Stimulated activated CD8-positive, alpha-beta memory T cell treated with anti-CD3 and anti-CD28 coated beads, Interleukin-7, amount 100 ng/mL, for 1 hour (primary cell): ENCODE results near the gene PLK1.
"Not testable (repeated sequence)": the region's sequence is repeated elsewhere in the genome, so short reads cannot be mapped to it uniquely, and the experiment has no call there.

Experiments used
- DNase-seq, 2 donors: peaks; one replicate each; pipeline ENCODE4 v3.0.0-alpha.2; 2020; ENCODE audit warnings: low read depth in 2 of 2

PLK1 gene

DNA sequence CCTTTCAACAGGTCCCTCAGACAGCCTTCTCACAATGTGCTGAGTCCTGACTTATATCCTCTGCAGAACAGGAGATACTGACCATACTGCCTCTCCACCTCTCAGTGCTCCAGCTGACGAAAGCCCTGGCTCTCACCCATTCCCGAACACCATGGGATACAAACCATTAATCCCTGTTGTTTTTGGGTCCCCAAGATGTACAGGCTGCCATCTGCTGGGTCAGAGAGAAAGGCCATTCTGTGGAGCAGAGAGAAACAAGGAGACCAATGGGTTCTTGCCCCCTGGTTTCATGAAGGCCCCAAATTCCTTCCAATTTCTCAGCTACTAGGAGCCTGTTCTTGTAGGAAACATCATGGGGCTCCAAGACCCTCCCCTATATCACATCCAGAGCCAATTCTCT, 31.3 kb downstream of the PLK1 start:
- no peak for DNase-seq

DNA sequence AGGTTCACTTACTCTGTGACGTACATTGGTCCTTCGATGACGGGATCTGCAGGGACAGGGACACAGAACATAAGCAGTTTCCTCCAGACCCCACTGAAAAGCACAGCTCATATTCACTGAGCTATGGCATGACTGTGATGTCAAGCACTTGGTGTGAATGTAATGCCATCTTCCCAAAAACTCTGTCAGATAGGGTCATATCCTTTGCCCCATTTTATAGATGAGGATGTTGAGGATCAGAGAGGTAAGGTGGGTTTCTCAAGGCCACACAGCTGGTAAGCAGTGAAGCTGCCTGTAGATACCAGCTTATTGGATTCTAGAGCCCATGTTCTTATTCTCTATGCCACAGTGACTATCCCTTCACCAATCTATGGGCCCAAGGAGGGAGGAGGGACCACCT, 31.8 kb downstream of the PLK1 start:
- DNase-seq = no peak

DNA sequence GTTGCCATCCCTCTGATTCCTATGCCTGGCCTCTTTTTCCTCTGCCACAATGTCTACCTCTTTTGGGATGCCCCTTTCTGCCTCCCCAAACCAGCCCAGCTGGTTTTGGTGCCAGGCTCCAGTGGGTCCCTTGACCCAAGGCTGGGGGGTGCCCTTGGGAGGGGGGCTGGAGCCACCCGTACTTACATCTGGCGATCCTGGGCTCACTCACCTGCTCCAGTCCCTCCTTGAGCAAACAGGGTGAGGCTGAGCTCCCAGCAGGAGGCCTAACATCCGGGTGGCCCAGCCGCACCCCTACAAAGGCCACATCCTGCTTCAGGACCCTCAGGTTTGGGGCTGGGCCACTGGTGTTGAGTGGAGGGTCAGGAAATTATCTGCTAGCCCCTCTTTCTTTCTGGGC, 33.1 kb downstream of the PLK1 start:
- DNase-seq = no peak

DNA sequence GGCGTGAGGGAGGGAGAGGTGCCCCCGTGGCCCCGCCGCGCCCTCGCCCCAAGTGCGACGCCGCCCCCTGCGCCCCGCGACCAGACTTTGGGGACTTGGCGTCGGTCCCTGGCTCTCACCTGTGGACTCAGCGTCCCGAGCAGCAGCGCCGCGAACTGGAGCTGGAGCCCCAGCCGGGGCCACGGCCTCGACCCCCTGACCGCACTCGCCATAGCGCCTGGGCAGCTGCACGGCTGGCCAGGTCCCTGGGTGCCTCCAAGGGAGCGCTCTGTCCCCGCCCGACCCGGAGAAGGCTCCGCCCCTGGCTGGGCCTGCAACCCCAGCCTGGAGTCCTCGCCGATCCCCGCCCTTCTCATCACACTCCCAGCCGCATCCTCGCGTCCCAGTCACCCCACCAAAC, 34.3 kb downstream of the PLK1 start, which contains the start of gene ERN2:
Gene ERN2 (minus strand): TSS at position 247 of the 400 bp plus-strand sequence. CDS start 35 bp downstream, at position 212.
- DNase-seq = no peak

DNA sequence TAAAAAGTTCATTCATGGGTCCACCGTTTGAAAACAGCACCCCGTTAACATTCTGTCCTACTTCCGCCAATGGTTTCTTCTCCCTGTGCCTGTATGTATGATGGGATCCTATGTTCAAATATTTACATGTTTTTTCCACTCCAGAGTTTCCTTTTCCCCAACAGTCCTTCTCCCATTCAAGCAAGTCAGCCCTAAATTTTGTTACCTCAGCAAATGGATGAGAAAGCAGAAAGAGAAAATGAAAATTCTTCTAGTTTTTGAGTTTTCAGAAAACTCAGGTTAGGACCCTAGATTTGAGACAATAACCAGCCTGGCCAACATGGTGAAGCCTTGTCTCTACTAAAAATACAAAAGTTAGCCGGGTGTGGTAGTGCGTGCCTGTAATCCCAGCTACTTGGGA, 37.8 kb downstream of the PLK1 start:
- DNase-seq = no peak

DNA sequence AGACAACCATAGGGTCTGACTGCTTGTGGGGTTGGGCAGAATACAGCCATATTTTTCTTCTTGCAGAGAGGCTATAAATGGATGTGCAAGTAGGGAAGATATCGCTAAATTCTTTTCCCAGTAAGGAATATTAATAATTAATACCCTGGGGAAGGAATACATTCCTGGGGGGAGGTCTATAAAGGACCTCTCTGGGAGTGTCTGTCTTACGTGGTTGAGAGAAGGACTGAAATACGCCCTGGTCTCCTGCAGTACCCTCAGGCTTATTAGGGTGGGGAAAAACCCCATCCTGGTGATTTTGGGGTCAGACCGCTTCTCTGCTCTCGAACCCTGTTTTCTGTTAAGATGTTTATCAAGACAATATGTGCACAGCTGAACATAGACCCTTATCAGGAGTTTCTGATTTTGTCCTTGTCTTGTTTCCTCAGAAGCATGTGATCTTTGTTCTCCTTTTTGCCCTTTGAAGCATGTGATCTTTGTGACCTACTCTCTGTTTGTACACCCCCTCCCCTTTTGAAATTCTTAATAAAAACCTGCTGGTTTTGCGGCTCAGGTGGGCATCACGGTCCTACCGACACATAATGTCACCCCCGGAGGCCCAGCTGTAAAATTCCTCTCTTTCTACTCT, 44.0 kb downstream of the PLK1 start:
- DNase-seq = not testable (repeated sequence)

DNA sequence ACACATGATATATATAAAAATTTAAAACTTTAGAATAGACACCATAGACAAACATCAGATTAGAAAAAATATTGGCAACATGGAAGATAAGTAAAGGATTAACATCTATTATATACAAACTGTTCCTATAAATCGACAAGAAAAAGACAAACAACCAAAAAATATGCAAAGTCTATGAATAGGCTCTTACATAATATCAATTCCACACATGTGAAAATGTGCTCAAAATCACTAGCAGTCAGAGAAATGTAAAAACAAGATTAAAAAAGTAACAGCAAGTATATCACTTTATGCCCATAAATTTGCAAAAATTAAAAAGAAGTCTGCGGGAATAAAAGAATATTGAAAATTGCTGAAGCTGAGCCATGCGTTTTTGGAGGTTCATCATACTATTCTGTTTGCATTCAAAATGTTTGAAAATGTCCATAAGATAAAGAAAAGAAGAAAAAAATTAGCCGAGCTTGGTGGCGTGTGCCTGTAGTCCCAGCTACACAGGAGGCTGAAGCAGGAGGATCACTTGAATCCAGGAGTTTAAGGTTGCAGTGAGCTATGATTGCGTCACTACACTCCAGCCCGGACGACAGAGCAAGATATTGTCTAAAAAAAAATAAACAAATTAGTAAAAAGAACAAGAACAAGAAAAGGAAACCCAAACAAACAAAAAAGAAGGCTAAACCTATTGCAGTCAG, 45.6 kb downstream of the PLK1 start:
- DNase-seq = no peak

DNA sequence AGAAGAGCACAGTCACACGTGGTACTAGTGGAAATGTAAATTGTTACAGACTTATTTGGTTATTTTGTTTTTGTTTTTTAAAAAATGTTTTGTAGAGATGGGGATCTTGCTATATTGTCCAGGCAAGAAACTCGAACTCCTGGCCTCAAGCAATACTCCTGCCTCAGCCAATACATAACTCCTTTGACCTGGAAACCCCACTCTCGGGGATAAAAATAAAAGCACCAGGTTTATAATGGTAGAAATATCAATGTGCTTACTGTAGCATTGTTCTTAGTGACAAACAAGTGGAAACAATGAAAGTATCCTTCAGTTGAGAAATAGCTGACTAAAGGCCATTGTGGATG, 46.1 kb downstream of the PLK1 start:
- no peak for DNase-seq

DNA sequence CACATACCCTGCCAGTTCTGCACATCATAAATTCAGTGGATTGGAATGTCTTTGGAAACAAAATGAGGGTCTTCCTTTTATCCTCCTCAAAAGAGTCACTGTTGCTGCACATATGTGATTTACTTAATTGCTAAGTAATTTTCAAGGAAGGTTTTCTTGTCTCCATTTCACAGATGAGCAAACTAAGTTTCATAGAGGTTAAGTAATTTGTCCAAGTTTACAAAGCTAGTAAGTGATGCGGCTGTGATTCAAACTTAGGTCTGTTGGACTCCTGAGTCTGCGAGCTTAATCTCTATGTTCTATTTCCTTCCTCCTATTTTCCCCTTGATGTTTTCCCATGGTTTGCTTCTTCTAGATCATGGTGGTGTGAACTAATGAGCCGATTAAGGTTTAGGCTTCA, 48.0 kb downstream of the PLK1 start:
- no peak for DNase-seq

DNA sequence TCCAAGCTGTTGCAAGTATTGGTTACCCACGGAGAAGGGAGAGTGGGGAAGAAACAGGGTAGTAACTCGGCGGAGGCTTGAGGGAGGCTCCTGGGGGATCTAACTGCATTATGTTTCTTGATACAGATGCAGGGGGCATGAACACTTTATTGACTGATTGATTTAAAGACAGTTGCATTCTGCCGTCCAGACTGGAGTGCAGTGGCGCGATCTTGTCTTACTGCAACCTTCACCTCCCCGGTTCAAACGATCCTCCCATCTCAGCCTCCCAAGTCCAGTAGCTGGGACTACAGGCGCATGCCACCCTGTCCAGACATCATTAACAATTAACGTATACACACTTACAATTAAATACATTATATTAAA, 49.4 kb downstream of the PLK1 start:
- no peak for DNase-seq

DNA sequence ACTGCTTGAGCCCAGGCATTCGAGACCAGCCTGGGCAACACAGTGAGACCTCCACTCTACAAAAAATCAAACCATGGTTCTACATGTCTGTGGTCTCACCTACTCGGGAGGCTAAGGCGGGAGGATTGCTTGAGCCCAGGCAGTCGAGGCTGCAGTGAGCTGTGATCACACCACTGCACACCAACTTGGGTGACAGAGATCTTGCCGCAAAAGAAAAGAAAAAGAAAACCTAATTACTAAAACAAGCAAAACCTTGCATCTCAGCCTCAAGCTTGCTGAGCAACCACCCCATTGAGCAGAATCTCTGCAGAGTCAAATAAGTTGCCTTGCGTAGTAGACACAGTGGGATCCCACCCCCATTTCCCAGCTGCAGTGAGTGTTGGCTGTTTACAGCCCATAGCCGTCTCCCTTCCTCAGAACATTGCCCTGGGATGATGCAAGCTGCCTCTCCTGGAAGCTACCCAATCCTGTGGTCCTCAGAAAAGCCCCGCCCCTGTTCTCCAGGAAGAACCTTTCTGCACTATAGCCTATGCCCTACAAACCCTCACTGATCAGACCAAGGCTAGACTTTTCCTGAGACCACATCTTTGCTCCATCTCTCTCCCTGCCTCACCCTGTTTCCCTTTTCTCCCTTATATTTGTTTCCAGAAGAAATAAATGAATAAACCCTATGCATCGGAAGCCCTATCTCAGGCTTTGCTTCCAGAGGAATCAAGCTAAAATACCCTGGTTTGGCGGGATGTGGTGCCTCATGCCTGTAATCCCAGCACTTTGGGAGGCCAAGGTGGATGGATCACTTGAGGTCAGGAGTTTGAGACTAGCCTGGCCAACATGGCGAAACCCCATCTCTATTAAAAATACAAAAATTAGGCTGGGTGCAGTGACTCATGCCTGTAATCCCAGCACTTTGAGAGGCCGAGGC, 51.1 kb downstream of the PLK1 start:
- DNase-seq = no peak

DNA sequence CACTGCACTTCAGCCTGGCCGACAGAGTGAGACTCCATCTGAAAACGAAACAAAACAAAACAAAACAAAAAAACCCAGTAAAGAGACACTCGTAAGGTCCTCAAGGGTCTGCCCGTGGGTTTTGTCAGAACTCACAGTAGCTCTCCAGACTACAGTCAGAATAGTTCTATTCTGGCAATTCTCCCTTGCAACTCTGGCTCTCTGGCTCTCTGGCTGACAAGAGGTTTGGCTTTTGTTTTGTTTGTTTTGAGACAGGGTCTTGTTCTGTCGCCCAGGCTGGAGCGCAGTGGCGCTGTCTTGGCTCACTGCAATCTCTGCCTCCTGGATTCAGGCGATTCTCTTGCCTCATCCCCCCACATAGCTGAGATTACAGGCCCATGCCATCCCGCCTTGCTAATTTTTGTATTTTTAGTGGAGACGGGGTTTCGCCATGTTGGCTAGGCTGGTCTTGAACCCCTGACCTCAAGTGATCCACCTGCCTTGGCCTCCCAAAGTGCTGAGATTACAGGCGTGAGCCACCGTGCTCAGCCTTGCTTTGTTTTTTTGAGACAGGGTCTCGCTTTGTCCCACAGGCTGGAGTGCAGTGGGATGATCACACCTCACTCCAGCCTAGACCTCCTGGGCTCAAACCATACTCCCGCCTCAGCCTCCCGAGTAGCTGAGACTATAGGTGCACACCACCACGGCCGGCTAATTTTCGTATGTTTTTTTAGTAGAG, 55.6 kb downstream of the PLK1 start:
- no peak for DNase-seq

DNA sequence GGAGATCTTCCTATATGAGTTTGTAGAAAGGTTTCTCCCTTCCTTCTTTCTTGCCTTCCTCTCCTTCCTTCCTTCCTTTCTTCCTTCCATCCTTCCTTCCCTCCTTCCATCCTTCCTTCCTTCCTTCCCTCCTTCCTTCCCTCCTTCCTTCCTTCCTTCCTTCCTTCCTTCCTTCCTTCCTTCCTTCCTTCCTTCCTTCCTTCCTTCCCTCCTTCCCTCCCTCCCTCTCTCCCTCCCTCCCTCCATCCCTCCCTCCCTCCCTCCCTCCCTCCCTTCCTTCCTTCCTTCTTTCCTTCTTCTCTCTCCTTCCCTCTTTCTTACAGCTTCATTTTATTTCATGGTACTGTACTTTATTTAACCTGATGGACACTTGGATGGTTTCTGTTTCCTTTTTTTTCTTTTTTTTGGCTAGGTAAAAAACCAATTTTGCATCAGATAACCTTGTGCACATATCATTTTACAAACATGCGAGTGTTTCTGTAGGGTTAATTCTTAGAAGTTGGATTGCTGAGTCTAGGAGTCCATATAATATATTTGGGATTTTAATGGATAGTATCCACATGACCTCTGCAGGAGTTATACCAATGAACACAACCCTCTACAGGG, 58.8 kb downstream of the PLK1 start:
- DNase-seq = not testable (repeated sequence)

DNA sequence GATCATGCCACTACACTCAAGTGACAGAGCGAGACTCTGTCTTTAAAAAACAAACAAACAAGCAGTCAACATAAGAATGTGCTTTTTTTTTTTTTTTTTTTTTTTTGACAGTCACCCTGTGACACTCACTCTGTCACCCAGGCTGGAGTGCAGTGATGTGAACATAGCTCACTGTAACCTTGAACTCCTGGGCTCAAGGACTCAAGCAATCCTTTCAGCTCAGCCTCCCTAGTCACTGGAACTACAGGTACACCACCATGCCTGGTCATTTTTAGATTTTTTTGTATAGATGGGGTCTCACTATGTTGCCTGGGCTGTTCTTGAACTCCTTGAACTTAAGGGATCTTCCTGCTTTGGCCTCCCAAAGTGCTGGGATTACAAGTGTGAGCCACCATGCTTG, 60.8 kb downstream of the PLK1 start:
- DNase-seq = no peak
